IMR-90 (cell line): ENCODE data around the gene ATG2A. TPM values are rescaled to one million over a fixed set of nuclear protein-coding genes. Genes with fewer than 3 reads are reported as not detected.

Source experiments
- ATAC-seq: fragments of 200-7000 bp; cut with Tn5 transposase; 2 replicates; pipeline ENCODE4 v1.9.1; 2020; ENCODE audit warnings: low read depth, mild to moderate bottlenecking, moderate library complexity
- BruUV-seq: library from RNA; stranded (reverse); fragments of 400-500 nt; replicated peaks from 2 replicates; lab custom pipeline; 2021; lab: Mats Ljungman, UMichigan
- CTCF ChIA-PET: fragments of 300-600 bp; formaldehyde crosslinking; extraction: SDS; loops from one replicate; lab custom pipeline; 2021; ENCODE audit warnings: antibody characterized with exemption; lab: Yijun Ruan, JAX
- POLR2A ChIA-PET: fragments of 300-600 bp; sonication (Branson Sonifier 250); formaldehyde crosslinking; loops from one replicate; lab custom pipeline; 2022; ENCODE audit warnings: antibody characterized with exemption; ENCODE audit not compliant: unreplicated experiment; lab: Charles Lee
- DNase-seq: peaks from one replicate; pipeline ENCODE4 v3.0.0; 2013
- H2AFZ ChIP-seq: replicated peaks from 2 replicates; pipeline ENCODE3; 2013; ENCODE audit warnings: low read length, mild to moderate bottlenecking; ENCODE audit not compliant: poor library complexity
- H2AK5ac ChIP-seq: 2 replicates; pipeline ENCODE4 v1.6.1; 2013; ENCODE audit warnings: low read depth, low read length, inconsistent platforms
- H2AK9ac ChIP-seq: replicated peaks from 2 replicates; pipeline ENCODE3; 2013; ENCODE audit warnings: mild to moderate bottlenecking, low read depth, low read length, moderate library complexity; ENCODE audit not compliant: poor library complexity
- H2BK120ac ChIP-seq: 2 replicates; pipeline ENCODE4 v1.6.1; 2013; ENCODE audit warnings: low read depth, low read length, inconsistent platforms
- H2BK15ac ChIP-seq: 3 replicates; pipeline ENCODE4 v1.6.1; 2013; ENCODE audit warnings: low read depth, low read length, inconsistent platforms
- H2BK20ac ChIP-seq: 2 replicates; pipeline ENCODE4 v1.6.1; 2013; ENCODE audit warnings: low read depth, mild to moderate bottlenecking, inconsistent platforms, low read length, moderate library complexity
- H2BK5ac ChIP-seq: 2 replicates; pipeline ENCODE4 v1.6.1; 2013; ENCODE audit warnings: mild to moderate bottlenecking, low read depth, low read length, inconsistent platforms; ENCODE audit not compliant: poor library complexity, severe bottlenecking
- H3K14ac ChIP-seq: replicated peaks from 2 replicates; pipeline ENCODE4 v1.6.1; 2013; ENCODE audit warnings: low read depth, low read length, inconsistent platforms
- H3K18ac ChIP-seq: 2 replicates; pipeline ENCODE4 v1.6.1; 2013; ENCODE audit warnings: low read depth, low read length, control low read depth
- H3K23ac ChIP-seq: 2 replicates; pipeline ENCODE4 v1.6.1; 2013; ENCODE audit warnings: low read depth, low read length, inconsistent platforms
- H3K27ac ChIP-seq: 2 replicates; pipeline ENCODE4 v1.5.1; 2013; ENCODE audit warnings: mild to moderate bottlenecking, control low read depth, low read length; ENCODE audit not compliant: insufficient read depth
- H3K27me3 ChIP-seq: 2 replicates; pipeline ENCODE4 v1.6.1; 2013; ENCODE audit warnings: low read length; ENCODE audit not compliant: control insufficient read depth, insufficient read depth
- H3K36me3 ChIP-seq: 2 replicates; pipeline ENCODE4 v1.6.1; 2013; ENCODE audit warnings: low read length, mixed read lengths; ENCODE audit not compliant: control insufficient read depth, insufficient read depth
- H3K4ac ChIP-seq: 2 replicates; pipeline ENCODE4 v1.6.1; 2013; ENCODE audit warnings: low read depth, low read length, inconsistent platforms
- H3K4me1 ChIP-seq: 2 replicates; pipeline ENCODE4 v1.6.1; 2013; ENCODE audit warnings: low read length, mixed read lengths; ENCODE audit not compliant: control insufficient read depth, insufficient read depth
- H3K4me2 ChIP-seq: 2 replicates; pipeline ENCODE4 v1.6.1; 2013; ENCODE audit warnings: low read depth, mild to moderate bottlenecking, control low read depth, low read length, moderate library complexity
- H3K4me3 ChIP-seq: 2 replicates; pipeline ENCODE4 v1.5.1; 2013; ENCODE audit warnings: low read depth, mild to moderate bottlenecking, control low read depth, low read length, moderate library complexity; ENCODE audit not compliant: insufficient read depth
- H3K56ac ChIP-seq: 2 replicates; pipeline ENCODE4 v1.6.1; 2013; ENCODE audit warnings: low read length, inconsistent platforms; ENCODE audit not compliant: insufficient read depth; ENCODE audit errors: extremely low read depth
- H3K79me1 ChIP-seq, 2 experiments: 2 replicates each; pipeline ENCODE4 v1.6.1; 2013; ENCODE audit warnings: low read length in 2 of 2, inconsistent platforms in 1 of 2, low read depth in 1 of 2
- H3K9ac ChIP-seq: 2 replicates; pipeline ENCODE4 v1.6.1; 2013; ENCODE audit warnings: low read depth, low read length, control low read depth
- H3K9me1 ChIP-seq: 2 replicates; pipeline ENCODE4 v1.6.1; 2013; ENCODE audit warnings: low read length, inconsistent platforms; ENCODE audit not compliant: insufficient read depth
- H3K9me3 ChIP-seq: 2 replicates; pipeline ENCODE4 v1.6.1; 2013; ENCODE audit warnings: low read length; ENCODE audit not compliant: control insufficient read depth, insufficient read depth
- H4K20me1 ChIP-seq: 2 replicates; pipeline ENCODE4 v1.6.1; 2013; ENCODE audit warnings: low read length, inconsistent platforms; ENCODE audit not compliant: insufficient read depth
- H4K5ac ChIP-seq: 2 replicates; pipeline ENCODE4 v1.6.1; 2013; ENCODE audit warnings: mild to moderate bottlenecking, low read depth, low read length, control low read depth
- H4K8ac ChIP-seq, 2 experiments: 2 replicates each; pipeline ENCODE4 v1.6.1; 2013; ENCODE audit warnings: low read depth in 2 of 2, low read length in 2 of 2, control low read depth in 1 of 2, inconsistent platforms in 1 of 2
- H4K91ac ChIP-seq: 2 replicates; pipeline ENCODE4 v1.6.1; 2013; ENCODE audit warnings: low read depth, low read length, inconsistent platforms; ENCODE audit not compliant: insufficient read depth
- CTCF ChIP-seq: conservative IDR thresholded peaks from 2 replicates; pipeline ENCODE4 v1.5.1; 2012; ENCODE audit warnings: mild to moderate bottlenecking, low read depth, low read length, improper control_type of control experiment
- FOS ChIP-seq: fragments of 150-350 bp; IDR thresholded peaks from 2 replicates; pipeline ENCODE4 v1.6.1; 2016; ENCODE audit warnings: low read depth, low read length
- MAZ ChIP-seq: IDR thresholded peaks from 2 replicates; pipeline ENCODE4 v1.6.1; 2012; ENCODE audit warnings: low read depth, mild to moderate bottlenecking, low read length, improper control_type of control experiment, moderate library complexity, borderline replicate concordance
- MXI1 ChIP-seq: IDR thresholded peaks from 2 replicates; pipeline ENCODE4 v1.6.1; 2012; ENCODE audit warnings: low read depth, mild to moderate bottlenecking, low read length, moderate library complexity, borderline replicate concordance
- RAD21 ChIP-seq: IDR thresholded peaks from 2 replicates; pipeline ENCODE4 v1.6.1; 2012; ENCODE audit warnings: low read length, improper control_type of control experiment
- SMC3 ChIP-seq: fragments of 150-350 bp; IDR thresholded peaks from 2 replicates; pipeline ENCODE4 v1.6.1; 2016; ENCODE audit warnings: low read depth, mild to moderate bottlenecking, antibody characterized with exemption, low read length, moderate library complexity
- WGBS, 2 experiments: methylation state at CpG; one replicate each; pipeline versions ENCODE4 v1.1.5 to v1.1.7; 2013; ENCODE audit warnings: missing lambda C conversion rate in 2 of 2; ENCODE audit not compliant: insufficient read length in 1 of 2; ENCODE audit errors: extremely low coverage in 2 of 2; 5-methylcytosine and 5-hydroxymethylcytosine counted together
- dilution Hi-C: fragments of 300-500 bp; cut with HindIII; formaldehyde crosslinking; loops from one replicate; pipeline ENCODE4 v1.14.3; 2018; ENCODE audit warnings: low sequenced_read_pairs; ENCODE audit not compliant: unreplicated experiment
- in situ Hi-C: fragments of 300-500 bp; cut with MboI; formaldehyde crosslinking; loops from 3 replicates; pipeline ENCODE4 v1.14.3; 2019; ENCODE audit warnings: low sequenced_read_pairs, inconsistent platforms, mixed read lengths
- intact Hi-C: fragments of 100-400 bp; cut with micrococcal nuclease; formaldehyde crosslinking; loops from 2 replicates; pipeline ENCODE4 v1.10.0; 2022
- polyA plus RNA-seq, 3 experiments: library from polyadenylated mRNA; depleted of rRNA; stranded (reverse); fragments of >200 nt; gene quantifications; 2 replicates each; pipeline ENCODE4 v1.2.3, GENCODE V29; 2012; ENCODE audit warnings: low replicate concordance in 1 of 3
- total RNA-seq: library from RNA; depleted of rRNA; stranded (reverse); fragments of >200 nt; gene quantifications from 2 replicates; pipeline ENCODE4 v1.2.3, GENCODE V29; 2012

The ATG2A gene
- total and polyA plus RNA-seq, 2 of the 4 experiments (the other 2 are of a cell fraction) = 3.2 to 10.5 TPM

GRCh38 chr11:64894812-64895452 is 22.1 kb downstream of the ATG2A start (continued):
- no peak for TF ChIP-seq FOS

GRCh38 chr11:64894070-64894811 is 22.8 kb downstream of the ATG2A start:
- no TSS peak for BruUV-seq

More at GRCh38 chr11:64894070-64894811, 22.8 kb downstream of the ATG2A start:
- in situ Hi-C loops (loop anchor here (5.0 kb wide), 1 partner anchor 47 kb away; no protein-coding TSS in a partner anchor), dilution Hi-C loops (no loop called here), intact Hi-C loops (loop anchor here (1.0 kb wide), 1 partner anchor 47 kb away; no protein-coding TSS in a partner anchor)
- Histone ChIP-seq H3K4me2 (no peak overlapping the region), H2AK5ac (peak overlapping the region; percentile 78), H3K79me1 (no peaks in the 10 kb centered on the region), H3K27me3 (no peaks in the 10 kb centered on the region), H2BK20ac (no peak overlapping the region), H3K23ac (no peak overlapping the region), H2AK9ac (peak overlapping the region; percentile 82), H4K20me1 (peaks cover 4% of the 10 kb centered on the region; the same call in 1 of the 2 replicates), H2BK120ac (no peak overlapping the region; the same call in 1 of the 2 replicates), H3K4ac (peak overlapping the region; percentile 40), H4K5ac (no peak overlapping the region), H3K36me3 (peaks cover 22% of the 10 kb centered on the region; the same call in 1 of the 2 replicates), H2BK5ac (no peak overlapping the region), H4K8ac (no peak overlapping the region), H3K4me1 (no peaks in the 10 kb centered on the region), H3K9ac (no peak overlapping the region), H3K14ac (no peak overlapping the region), H3K56ac (no peak overlapping the region), H3K9me3 (no peaks in the 10 kb centered on the region), H3K18ac (no peak overlapping the region), H4K91ac (no peak overlapping the region), H2AFZ (peak overlapping the region; percentile 69), H3K9me1 (no peaks in the 10 kb centered on the region), H2BK15ac (no peak overlapping the region), H3K4me3 (no peak overlapping the region), H3K27ac (no peak overlapping the region)
- WGBS, 2 experiments = no CpG with 5 or more reads among the region's 14 CpGs
- peak; percentile 93 for ATAC-seq
- peak; percentile 51 for DNase-seq
- peak; percentile 85 for TF ChIP-seq RAD21
- peak; percentile 89 for TF ChIP-seq CTCF
- peak; percentile 95 for TF ChIP-seq SMC3
- no peak for TF ChIP-seq MXI1
- 0 out of 2 replicates have a peak, but pooled peaks have one; percentile 42 for TF ChIP-seq MAZ
- ChIA-PET POLR2A (no interaction called here), CTCF (interaction anchor here (0.7 to 2.2 kb wide), 4 partner anchors 39 to 103 kb away, joined by 3 to 14 read pairs (median 4); partner anchors contain the start of gene BATF2)
